Stomach (tissue), 4 donors: ENCODE data around the gene C17orf114.

Experiments
- EP300 ChIP-seq: sonication (generic); formaldehyde crosslinking; IDR thresholded peaks from one replicate; pipeline ENCODE4 v1.6.1; 2017; ENCODE audit warnings: antibody characterized with exemption
- POLR2AphosphoS5 ChIP-seq, 3 donors: sonication (generic); formaldehyde crosslinking; IDR thresholded peaks; one replicate each; pipeline ENCODE4 v1.6.1; 2016; ENCODE audit warnings: antibody characterized with exemption in 3 of 3
- TF ChIP-seq, protein P1 (sequence below), 7 experiments: fragments of 450-650 bp in 4 of 7; fragments of 200-600 bp in 3 of 7; sonication (generic) in 3 of 7; IDR thresholded peaks; one replicate each; pipeline ENCODE4 v1.5.1; 2016 to 2019; ENCODE audit warnings: antibody characterized with exemption in 7 of 7, control low read depth in 2 of 7, mild to moderate bottlenecking in 1 of 7

DNA sequence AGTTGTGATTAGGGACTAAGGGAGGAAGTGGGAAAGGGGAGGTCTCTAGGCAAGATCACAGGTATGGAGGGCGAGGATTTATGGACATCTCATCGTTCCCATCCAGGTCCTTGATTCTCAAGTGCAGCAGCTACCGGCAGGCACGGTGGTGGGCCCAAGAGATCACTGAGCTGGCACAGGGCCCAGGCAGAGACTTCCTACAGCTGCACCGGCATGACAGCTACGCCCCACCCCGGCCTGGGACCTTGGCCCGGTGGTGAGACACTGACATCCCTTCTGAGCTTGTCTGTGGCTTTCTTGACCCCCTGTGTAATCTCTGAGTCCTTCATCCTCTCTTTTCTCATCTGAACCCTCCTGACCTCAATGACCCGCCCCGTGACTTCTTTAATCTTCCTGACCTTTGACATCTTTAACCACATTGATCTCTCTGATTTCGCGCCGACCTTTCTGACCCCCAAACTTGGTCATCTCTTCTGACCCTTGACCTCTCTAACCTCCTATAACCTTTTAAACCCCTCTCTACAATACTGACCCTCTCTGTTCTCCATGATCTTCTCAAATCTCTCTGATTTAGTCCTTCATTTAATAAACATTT is 8.7 kb upstream of the C17orf114 start:
- TF ChIP-seq, protein P1, sequence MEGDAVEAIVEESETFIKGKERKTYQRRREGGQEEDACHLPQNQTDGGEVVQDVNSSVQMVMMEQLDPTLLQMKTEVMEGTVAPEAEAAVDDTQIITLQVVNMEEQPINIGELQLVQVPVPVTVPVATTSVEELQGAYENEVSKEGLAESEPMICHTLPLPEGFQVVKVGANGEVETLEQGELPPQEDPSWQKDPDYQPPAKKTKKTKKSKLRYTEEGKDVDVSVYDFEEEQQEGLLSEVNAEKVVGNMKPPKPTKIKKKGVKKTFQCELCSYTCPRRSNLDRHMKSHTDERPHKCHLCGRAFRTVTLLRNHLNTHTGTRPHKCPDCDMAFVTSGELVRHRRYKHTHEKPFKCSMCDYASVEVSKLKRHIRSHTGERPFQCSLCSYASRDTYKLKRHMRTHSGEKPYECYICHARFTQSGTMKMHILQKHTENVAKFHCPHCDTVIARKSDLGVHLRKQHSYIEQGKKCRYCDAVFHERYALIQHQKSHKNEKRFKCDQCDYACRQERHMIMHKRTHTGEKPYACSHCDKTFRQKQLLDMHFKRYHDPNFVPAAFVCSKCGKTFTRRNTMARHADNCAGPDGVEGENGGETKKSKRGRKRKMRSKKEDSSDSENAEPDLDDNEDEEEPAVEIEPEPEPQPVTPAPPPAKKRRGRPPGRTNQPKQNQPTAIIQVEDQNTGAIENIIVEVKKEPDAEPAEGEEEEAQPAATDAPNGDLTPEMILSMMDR (IDR thresholded peaks at IDR 0.05), result no peak
- no peak for TF ChIP-seq POLR2AphosphoS5 (IDR thresholded peaks at IDR 0.05)
- no peak for TF ChIP-seq EP300
